ENCODE data around the gene NDEL1. TPM values are rescaled to one million over a fixed set of nuclear protein-coding genes. Genes with fewer than 3 reads are reported as not detected.

NDEL1 gene
- total RNA-seq, 1 experiment from 2014 or later = 38.4 TPM

DNA sequence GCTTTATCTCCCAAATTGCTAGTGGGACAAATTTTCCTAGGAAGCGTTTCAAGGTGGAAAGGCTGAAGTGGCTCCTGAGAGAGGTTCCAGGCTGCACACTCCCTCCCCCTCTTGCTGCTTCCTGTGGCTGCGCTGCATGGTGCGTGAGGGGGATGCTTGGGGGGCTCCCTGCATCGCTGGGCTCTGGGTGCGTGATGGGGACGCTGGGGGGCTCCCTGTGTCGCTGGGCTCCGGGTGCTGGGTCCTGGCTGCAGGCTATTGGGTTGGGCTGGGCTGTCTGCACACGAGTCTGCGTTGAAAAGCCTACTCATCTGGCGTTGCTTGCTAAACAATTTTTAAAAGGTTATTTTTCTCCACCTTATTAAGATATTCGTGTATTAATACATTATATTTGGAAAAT is 30.1 kb downstream of the NDEL1 start:
- H4K8ac ChIP-seq (replicated peaks; ENCODE audit: insufficient read length, low read depth, low read length) = no peak overlapping the region
- no peak overlapping the region for H3K27ac ChIP-seq (ENCODE audit: insufficient read length, low read depth, low read length)
- H3K23me2 ChIP-seq (ENCODE audit: insufficient read length, low read depth, low read length, poor library complexity, severe bottlenecking) = no peaks in the 10 kb centered on the region
- H3K56ac ChIP-seq (ENCODE audit: insufficient read length, low read depth, low read length) = no peak overlapping the region
- H2BK120ac ChIP-seq (ENCODE audit: low read depth, low read length, poor library complexity, severe bottlenecking) = no peak overlapping the region
- no CpG with 5 or more reads among the region's 12 CpGs for WGBS (ENCODE audit: extremely low coverage, insufficient read length, low lambda C conversion rate)
- no peak overlapping the region for H4K5ac ChIP-seq (ENCODE audit: insufficient read length, low read depth, low read length)
- no peaks in the 10 kb centered on the region for H3K9me3 ChIP-seq (ENCODE audit: control insufficient read depth, low read depth, low read length)
- H3K4me1 ChIP-seq (ENCODE audit: insufficient read depth, low read length) = no peaks in the 10 kb centered on the region
- no peaks in the 10 kb centered on the region for H3K79me1 ChIP-seq (ENCODE audit: insufficient read depth, low read depth, low read length, poor library complexity, severe bottlenecking)
- DNase-seq = no peak
- no peak overlapping the region for H2AFZ ChIP-seq (ENCODE audit: low read length)
- no peak overlapping the region for H3K9ac ChIP-seq (ENCODE audit: extremely low read depth, insufficient read length, low read length)
- H3K4me2 ChIP-seq (ENCODE audit: insufficient read depth, insufficient read length, low read length) = no peak overlapping the region
- no peak overlapping the region for H3K4ac ChIP-seq (ENCODE audit: low read depth, low read length)
- H3K4me3 Mint-ChIP-seq = no peak overlapping the region
- H3K27me3 ChIP-seq (ENCODE audit: insufficient read depth, low read length) = no peaks in the 10 kb centered on the region
- H2BK20ac ChIP-seq (ENCODE audit: low read depth, low read length, poor library complexity, severe bottlenecking) = no peak overlapping the region
- H3K27ac Mint-ChIP-seq = peak overlapping the region in 2 of 3 experiments; percentile 31 to 37; a peak in 4 of 7 replicates
- H3K23ac ChIP-seq (ENCODE audit: insufficient read length, low read depth, low read length) = no peak overlapping the region
- TF ChIP-seq, protein P1, sequence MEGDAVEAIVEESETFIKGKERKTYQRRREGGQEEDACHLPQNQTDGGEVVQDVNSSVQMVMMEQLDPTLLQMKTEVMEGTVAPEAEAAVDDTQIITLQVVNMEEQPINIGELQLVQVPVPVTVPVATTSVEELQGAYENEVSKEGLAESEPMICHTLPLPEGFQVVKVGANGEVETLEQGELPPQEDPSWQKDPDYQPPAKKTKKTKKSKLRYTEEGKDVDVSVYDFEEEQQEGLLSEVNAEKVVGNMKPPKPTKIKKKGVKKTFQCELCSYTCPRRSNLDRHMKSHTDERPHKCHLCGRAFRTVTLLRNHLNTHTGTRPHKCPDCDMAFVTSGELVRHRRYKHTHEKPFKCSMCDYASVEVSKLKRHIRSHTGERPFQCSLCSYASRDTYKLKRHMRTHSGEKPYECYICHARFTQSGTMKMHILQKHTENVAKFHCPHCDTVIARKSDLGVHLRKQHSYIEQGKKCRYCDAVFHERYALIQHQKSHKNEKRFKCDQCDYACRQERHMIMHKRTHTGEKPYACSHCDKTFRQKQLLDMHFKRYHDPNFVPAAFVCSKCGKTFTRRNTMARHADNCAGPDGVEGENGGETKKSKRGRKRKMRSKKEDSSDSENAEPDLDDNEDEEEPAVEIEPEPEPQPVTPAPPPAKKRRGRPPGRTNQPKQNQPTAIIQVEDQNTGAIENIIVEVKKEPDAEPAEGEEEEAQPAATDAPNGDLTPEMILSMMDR (conservative IDR thresholded peaks at IDR 0.05) = no peak
- no peaks in the 10 kb centered on the region for H3K79me2 ChIP-seq (ENCODE audit: insufficient read depth, low read length)
- no peaks in the 10 kb centered on the region for H3K27me3 Mint-ChIP-seq (ENCODE audit: low read depth)
- H3K36me3 Mint-ChIP-seq (ENCODE audit: insufficient read depth in 1 of 3, low read depth in 3 of 3) = peaks cover 2 to 44% (median 27%) of the 10 kb centered on the region in 3 experiments; a peak in 6 of 7 replicates
- H3K9me3 Mint-ChIP-seq = no peaks in the 10 kb centered on the region
- H3T11ph ChIP-seq (ENCODE audit: low read length) = no peak overlapping the region
- no peak overlapping the region for H2AK5ac ChIP-seq (ENCODE audit: insufficient read length, low read length)
- no peaks in the 10 kb centered on the region for H4K20me1 ChIP-seq (ENCODE audit: control insufficient read depth, insufficient read depth, insufficient read length)
- no peak overlapping the region for H2BK15ac ChIP-seq (ENCODE audit: low read depth, low read length)
- H4K91ac ChIP-seq (ENCODE audit: insufficient read length, low read depth, low read length) = no peak overlapping the region
- H2BK5ac ChIP-seq (ENCODE audit: insufficient read length, low read length) = no peak overlapping the region
- no peak overlapping the region for H3K18ac ChIP-seq (ENCODE audit: insufficient read length, low read depth, low read length)
- H2BK12ac ChIP-seq (ENCODE audit: insufficient read length, low read depth, low read length) = no peak overlapping the region
- no peak overlapping the region; the same call in 1 of the 2 replicates for H3K14ac ChIP-seq (ENCODE audit: insufficient read depth, low read length)
- H3K4me1 Mint-ChIP-seq = peaks cover 5 to 8% of the 10 kb centered on the region in 2 experiments; a peak in 3 of 4 replicates

All from H9 (cell line).